Dendritic cell treated with granulocyte-macrophage colony-stimulating factor and Interleukin-4, amounts not matched to agents 40 ng/mL and 50 ng/mL, for 4 days (primary cell): ENCODE data around the gene ATXN1.

Experiments
- H3K27ac Mint-ChIP-seq: one replicate; pipeline ENCODE4 v1.8.0; 2022; ENCODE audit warnings: mild to moderate bottlenecking, mixed read lengths
- H3K27me3 Mint-ChIP-seq: one replicate; pipeline ENCODE4 v1.8.0; 2022; ENCODE audit warnings: mild to moderate bottlenecking, mixed read lengths
- H3K36me3 Mint-ChIP-seq: one replicate; pipeline ENCODE4 v1.8.0; 2022; ENCODE audit warnings: low read depth, mixed read lengths
- H3K4me1 Mint-ChIP-seq: one replicate; pipeline ENCODE4 v1.8.0; 2022; ENCODE audit warnings: low read depth, mixed read lengths
- H3K4me3 Mint-ChIP-seq: one replicate; pipeline ENCODE4 v1.8.0; 2022; ENCODE audit warnings: mild to moderate bottlenecking, moderate library complexity, mixed read lengths
- H3K9me3 Mint-ChIP-seq: one replicate; pipeline ENCODE4 v1.8.0; 2022; ENCODE audit warnings: mixed read lengths
- intact Hi-C: fragments of 100-400 bp; cut with micrococcal nuclease; formaldehyde crosslinking; loops from one replicate; pipeline ENCODE4 v1.15.0; 2022

ATXN1 gene

DNA sequence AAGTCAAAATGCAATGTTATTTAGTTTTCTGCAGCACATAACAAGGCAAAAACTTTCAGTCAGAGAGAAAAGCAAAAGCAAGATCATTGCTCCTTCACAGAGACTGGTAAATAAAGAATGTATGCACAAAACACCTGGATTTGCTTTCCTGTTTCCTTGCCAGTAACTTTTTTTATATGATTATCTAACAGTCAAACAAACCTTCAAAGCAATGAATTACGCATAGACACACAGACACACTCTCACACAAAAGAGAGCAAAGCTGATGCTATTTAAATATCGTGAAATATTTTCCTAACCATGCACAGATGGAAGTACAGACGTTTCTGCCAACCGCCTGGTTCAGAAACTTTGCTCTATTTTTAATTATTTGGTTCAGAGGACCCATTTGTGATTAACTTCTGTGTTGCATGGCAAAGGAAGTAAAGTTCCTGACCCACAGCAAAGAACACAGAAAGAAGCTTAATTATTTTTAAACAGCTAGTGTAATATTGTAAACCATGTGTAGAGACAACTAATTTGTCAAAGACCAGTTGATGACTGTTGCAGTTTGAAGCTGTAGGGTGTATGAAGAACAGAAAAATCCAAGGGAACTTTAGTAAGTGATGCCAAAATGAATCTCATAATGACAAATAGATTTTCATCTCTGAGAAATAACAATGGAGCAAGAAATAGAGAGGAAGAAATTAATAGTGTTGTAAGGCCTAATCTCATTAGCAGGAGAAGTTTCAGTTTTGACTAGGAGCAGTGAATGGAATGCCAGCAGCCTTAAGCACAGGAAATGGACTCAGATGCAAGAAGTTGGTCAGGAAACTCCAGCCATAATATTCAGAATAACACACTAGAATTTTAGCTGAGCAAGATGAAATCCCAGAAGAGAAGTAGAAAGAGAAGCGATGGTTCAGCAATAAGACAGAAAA lies 24.1 kb downstream of the ATXN1 start:
- Mint-ChIP-seq H3K36me3 (peaks cover 82% of the 10 kb centered on the region), H3K27me3 (no peaks in the 10 kb centered on the region), H3K4me3 (no peak overlapping the region), H3K4me1 (peaks cover 70% of the 10 kb centered on the region), H3K27ac (peak overlapping the region; percentile 28), H3K9me3 (no peaks in the 10 kb centered on the region)
- intact Hi-C loops, result no loop called here

- intact Hi-C loops, result no loop called here
- peaks cover 69% of the 10 kb centered on the region for H3K4me1 Mint-ChIP-seq
- peaks cover 75% of the 10 kb centered on the region for H3K36me3 Mint-ChIP-seq
- H3K4me3 Mint-ChIP-seq, result no peak overlapping the region
- H3K27ac Mint-ChIP-seq, result no peak overlapping the region
- no peaks in the 10 kb centered on the region for H3K27me3 Mint-ChIP-seq
- no peaks in the 10 kb centered on the region for H3K9me3 Mint-ChIP-seq
These were observed 26.2 kb downstream of the ATXN1 start for GRCh38 chr6:16735014-16735413.

DNA sequence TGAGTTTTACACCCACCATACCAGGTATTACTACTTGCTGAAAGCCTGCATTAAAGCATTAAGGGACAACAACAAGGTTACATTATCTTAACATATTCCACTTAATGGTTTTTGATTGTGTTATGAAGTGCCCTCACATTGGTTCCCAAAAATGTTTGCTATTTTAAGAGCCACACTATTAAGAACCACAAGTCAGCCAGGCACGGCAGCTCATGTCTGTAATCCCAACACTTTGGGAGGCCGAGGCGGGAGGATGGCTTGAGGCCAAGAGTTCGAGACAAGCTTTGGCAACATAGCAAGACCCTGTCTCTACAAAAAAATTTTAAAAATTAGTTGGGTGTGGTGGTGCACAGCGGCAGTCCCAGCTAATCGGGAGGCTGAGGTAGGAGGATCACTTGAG lies 28.2 kb downstream of the ATXN1 start:
- Mint-ChIP-seq H3K27ac (peak overlapping the region; percentile 64), H3K36me3 (peaks cover 60% of the 10 kb centered on the region), H3K4me1 (peaks cover 76% of the 10 kb centered on the region), H3K9me3 (no peaks in the 10 kb centered on the region), H3K27me3 (no peaks in the 10 kb centered on the region), H3K4me3 (no peak overlapping the region)
- intact Hi-C loops, result no loop called here

- Mint-ChIP-seq H3K36me3 (peaks cover 45% of the 10 kb centered on the region), H3K9me3 (no peaks in the 10 kb centered on the region), H3K4me3 (peak overlapping the region; percentile 13), H3K27me3 (no peaks in the 10 kb centered on the region), H3K27ac (peak overlapping the region; percentile 64), H3K4me1 (peaks cover 68% of the 10 kb centered on the region)
- intact Hi-C loops, result no loop called here
These were observed 29.7 kb downstream of the ATXN1 start for GRCh38 chr6:16731478-16732051.

DNA sequence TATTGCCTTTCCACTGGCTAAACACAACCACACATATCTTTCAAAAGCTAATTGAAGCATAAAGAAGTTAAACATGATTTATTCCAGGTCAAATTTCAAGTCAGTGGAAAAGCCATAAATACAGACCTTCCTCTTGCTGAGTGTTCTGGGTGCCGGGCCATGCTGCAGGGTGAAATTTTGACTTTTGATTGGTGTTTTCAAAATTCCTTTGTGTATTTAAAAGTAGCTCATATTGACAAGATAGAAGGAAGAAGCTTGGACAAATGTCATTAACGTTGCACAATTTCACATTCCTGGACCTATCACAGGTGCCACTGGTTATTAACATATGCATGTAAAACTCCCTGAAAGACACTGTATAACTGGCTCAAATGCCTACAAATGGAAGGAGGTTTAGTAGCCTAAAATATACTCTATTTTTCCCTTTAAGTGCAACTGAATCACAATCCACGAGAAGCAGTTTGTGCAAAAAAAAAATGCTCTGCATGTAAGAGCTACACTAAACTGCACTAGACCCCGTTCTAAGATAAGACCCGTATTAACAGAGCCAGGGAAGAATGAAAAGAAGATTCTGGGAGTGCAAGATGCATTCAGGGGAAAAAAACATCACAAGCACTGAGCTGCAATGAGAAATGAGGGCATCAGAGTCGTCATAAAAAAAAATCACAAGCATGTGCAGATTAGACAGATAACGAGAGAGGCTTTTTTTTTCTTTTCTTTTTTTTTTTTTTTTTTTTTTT lies 30.4 kb downstream of the ATXN1 start:
- H3K27ac Mint-ChIP-seq, result peak overlapping the region; percentile 64
- H3K27me3 Mint-ChIP-seq, result no peaks in the 10 kb centered on the region
- H3K36me3 Mint-ChIP-seq, result peaks cover 43% of the 10 kb centered on the region
- intact Hi-C loops, result no loop called here
- peak overlapping the region; percentile 21 for H3K4me3 Mint-ChIP-seq
- no peaks in the 10 kb centered on the region for H3K9me3 Mint-ChIP-seq
- H3K4me1 Mint-ChIP-seq, result peaks cover 75% of the 10 kb centered on the region

GRCh38 chr6:16729744-16730143 lies 31.5 kb downstream of the ATXN1 start:
- intact Hi-C loops, result loop anchor here (5.0 kb wide), 1 partner anchor 42 kb away; no protein-coding TSS in a partner anchor
- peaks cover 86% of the 10 kb centered on the region for H3K4me1 Mint-ChIP-seq
- H3K9me3 Mint-ChIP-seq, result no peaks in the 10 kb centered on the region
- peaks cover 35% of the 10 kb centered on the region for H3K36me3 Mint-ChIP-seq
- no peak overlapping the region for H3K4me3 Mint-ChIP-seq
- no peaks in the 10 kb centered on the region for H3K27me3 Mint-ChIP-seq
- H3K27ac Mint-ChIP-seq, result no peak overlapping the region

GRCh38 chr6:16729183-16729691 lies 32.0 kb downstream of the ATXN1 start:
- no peaks in the 10 kb centered on the region for H3K9me3 Mint-ChIP-seq
- peak overlapping the region; percentile 88 for H3K27ac Mint-ChIP-seq
- intact Hi-C loops, result loop anchor here (5.0 kb wide), 1 partner anchor 42 kb away; no protein-coding TSS in a partner anchor
- no peak overlapping the region for H3K4me3 Mint-ChIP-seq
- peaks cover 30% of the 10 kb centered on the region for H3K36me3 Mint-ChIP-seq
- peaks cover 88% of the 10 kb centered on the region for H3K4me1 Mint-ChIP-seq
- no peaks in the 10 kb centered on the region for H3K27me3 Mint-ChIP-seq

DNA sequence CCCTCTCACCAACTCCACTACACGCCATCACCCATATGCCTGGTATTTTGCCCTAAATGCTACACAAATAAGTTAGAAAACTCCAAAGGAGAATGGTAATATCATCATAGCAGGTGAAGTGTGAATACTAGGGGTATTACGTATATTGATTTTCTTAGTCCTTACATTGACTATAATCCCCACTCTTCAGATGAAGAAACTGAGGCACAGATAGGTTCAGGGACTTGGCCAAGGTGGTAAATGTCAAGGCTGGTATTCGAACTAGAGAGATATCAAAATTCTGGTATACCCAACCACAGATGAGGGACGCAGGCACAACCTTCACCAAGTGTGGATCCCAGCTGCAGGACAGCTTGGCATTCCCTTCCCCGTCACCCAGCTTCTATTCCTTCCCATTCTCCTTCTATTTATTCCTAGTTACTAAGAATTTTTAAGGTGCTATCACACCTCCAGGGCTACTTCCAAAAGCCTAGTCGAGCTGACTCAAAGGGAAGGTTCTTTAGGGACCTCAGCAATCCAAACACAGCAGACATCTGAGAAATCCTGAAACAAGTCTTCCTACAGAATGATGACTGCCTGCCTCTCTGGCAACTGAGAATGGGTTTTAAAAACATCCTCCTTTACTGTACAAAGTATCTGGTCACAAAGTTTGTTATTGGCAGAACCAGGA lies 32.6 kb downstream of the ATXN1 start:
- Mint-ChIP-seq H3K4me1 (peaks cover 90% of the 10 kb centered on the region), H3K36me3 (peaks cover 24% of the 10 kb centered on the region), H3K27ac (peak overlapping the region; percentile 88), H3K27me3 (no peaks in the 10 kb centered on the region), H3K4me3 (peak overlapping the region; percentile 62), H3K9me3 (no peaks in the 10 kb centered on the region)
- intact Hi-C loops, result loop anchor here (5.0 kb wide), 1 partner anchor 41 kb away; no protein-coding TSS in a partner anchor

DNA sequence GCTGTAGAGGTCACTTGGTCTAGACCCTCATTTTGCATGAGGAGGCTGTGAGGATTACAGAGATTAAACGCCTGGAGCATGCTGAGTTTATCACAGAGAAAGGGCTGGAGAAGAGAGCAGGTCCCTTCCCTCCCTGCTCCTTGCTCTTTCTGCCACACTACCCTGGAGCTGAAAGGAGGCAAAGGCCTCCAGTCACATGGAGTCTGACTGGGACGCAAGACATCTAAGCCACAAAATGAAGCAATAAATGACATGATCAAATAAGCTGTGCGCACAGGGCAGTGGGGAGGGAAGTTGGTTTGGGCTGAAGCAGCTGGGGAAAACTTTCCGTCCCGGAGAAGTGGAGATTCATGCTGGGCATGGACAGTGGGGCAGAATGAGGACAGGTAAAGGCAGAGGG lies 33.3 kb downstream of the ATXN1 start:
- intact Hi-C loops, result loop anchor here (5.0 kb wide), 1 partner anchor 41 kb away; no protein-coding TSS in a partner anchor
- no peaks in the 10 kb centered on the region for H3K9me3 Mint-ChIP-seq
- H3K4me1 Mint-ChIP-seq, result peaks cover 87% of the 10 kb centered on the region
- H3K27ac Mint-ChIP-seq, result peak overlapping the region; percentile 88
- no peaks in the 10 kb centered on the region for H3K27me3 Mint-ChIP-seq
- H3K4me3 Mint-ChIP-seq, result peak overlapping the region; percentile 62
- H3K36me3 Mint-ChIP-seq, result peaks cover 18% of the 10 kb centered on the region

GRCh38 chr6:16725145-16725864 lies 36.0 kb downstream of the ATXN1 start:
- Mint-ChIP-seq H3K27ac (peak overlapping the region; percentile 81), H3K27me3 (no peaks in the 10 kb centered on the region), H3K4me3 (no peak overlapping the region), H3K9me3 (no peaks in the 10 kb centered on the region), H3K4me1 (peaks cover 69% of the 10 kb centered on the region), H3K36me3 (peaks cover under 1% of the 10 kb centered on the region)
- intact Hi-C loops, result loop anchor here (2.0 to 5.0 kb wide), 2 partner anchors 38 to 55 kb away; no protein-coding TSS in a partner anchor

DNA sequence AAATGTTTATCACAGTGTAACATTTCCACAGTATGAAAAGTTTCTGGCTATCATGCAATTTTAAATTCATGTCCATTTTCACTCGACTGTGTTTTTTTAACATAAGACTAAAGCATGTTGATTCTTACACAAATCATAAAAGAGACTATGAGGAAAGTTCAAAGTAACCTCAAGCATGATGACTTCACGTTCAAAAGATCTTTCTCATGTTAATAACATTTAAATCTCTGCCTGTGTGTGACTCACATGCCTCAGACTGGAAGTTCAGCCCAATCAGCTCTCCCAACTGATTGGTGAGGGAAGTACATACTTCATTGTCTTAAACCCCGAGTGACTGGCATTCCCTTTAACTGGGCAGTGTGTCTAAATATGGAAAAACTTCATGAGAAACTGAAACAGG lies 37.4 kb downstream of the ATXN1 start:
- Mint-ChIP-seq H3K36me3 (peaks cover 11% of the 10 kb centered on the region), H3K9me3 (no peaks in the 10 kb centered on the region), H3K4me1 (peaks cover 71% of the 10 kb centered on the region), H3K4me3 (peak overlapping the region; percentile 37), H3K27ac (peak overlapping the region; percentile 81), H3K27me3 (no peaks in the 10 kb centered on the region)
- intact Hi-C loops, result loop anchor here (2.0 kb wide), 1 partner anchor 53 kb away; no protein-coding TSS in a partner anchor

DNA sequence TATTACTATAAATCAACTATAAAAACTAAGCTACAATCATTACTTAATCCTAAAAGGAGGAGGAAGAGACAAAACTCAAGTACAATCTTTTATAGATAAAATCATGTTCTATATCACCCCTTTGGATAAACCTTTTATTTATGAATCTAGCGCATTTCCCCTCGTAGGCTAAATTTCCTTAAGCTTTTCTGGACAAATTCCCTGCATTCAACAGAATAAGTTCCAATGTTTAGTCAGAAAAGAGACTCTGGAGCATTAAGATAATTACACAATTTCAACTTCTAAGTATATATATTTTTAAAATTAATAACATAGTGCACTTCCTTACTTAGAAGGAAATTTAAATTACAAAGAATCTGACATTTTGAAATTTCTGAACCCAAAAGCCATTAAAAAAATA lies 37.9 kb downstream of the ATXN1 start:
- Mint-ChIP-seq H3K27ac (no peak overlapping the region), H3K4me3 (no peak overlapping the region), H3K27me3 (no peaks in the 10 kb centered on the region), H3K9me3 (no peaks in the 10 kb centered on the region), H3K4me1 (peaks cover 69% of the 10 kb centered on the region), H3K36me3 (peaks cover 11% of the 10 kb centered on the region)
- intact Hi-C loops, result no loop called here

GRCh38 chr6:16722630-16723029 lies 38.6 kb downstream of the ATXN1 start:
- Mint-ChIP-seq H3K27me3 (no peaks in the 10 kb centered on the region), H3K4me3 (no peak overlapping the region), H3K9me3 (no peaks in the 10 kb centered on the region), H3K27ac (peak overlapping the region; percentile 70), H3K4me1 (peaks cover 68% of the 10 kb centered on the region), H3K36me3 (peaks cover 12% of the 10 kb centered on the region)
- intact Hi-C loops, result no loop called here
